OCI-LY7 (cell line): ENCODE measurements around the gene TNS3.

ENCODE experiments used
- EZH2phosphoT487 ChIP-seq: fragments of 200-600 bp; sonication (generic); IDR thresholded peaks from 2 replicates; pipeline ENCODE4 v1.6.1; 2018; ENCODE audit warnings: low read depth, borderline replicate concordance, mild to moderate bottlenecking, mixed run types, antibody characterized with exemption, low read length, moderate library complexity, mixed read lengths
- TF ChIP-seq, protein P1 (sequence below): fragments of 200-600 bp; sonication (generic); conservative IDR thresholded peaks from 2 replicates; pipeline ENCODE4 v1.5.1; 2014; ENCODE audit warnings: mild to moderate bottlenecking, antibody characterized with exemption, low read length, moderate library complexity, mixed read lengths

DNA sequence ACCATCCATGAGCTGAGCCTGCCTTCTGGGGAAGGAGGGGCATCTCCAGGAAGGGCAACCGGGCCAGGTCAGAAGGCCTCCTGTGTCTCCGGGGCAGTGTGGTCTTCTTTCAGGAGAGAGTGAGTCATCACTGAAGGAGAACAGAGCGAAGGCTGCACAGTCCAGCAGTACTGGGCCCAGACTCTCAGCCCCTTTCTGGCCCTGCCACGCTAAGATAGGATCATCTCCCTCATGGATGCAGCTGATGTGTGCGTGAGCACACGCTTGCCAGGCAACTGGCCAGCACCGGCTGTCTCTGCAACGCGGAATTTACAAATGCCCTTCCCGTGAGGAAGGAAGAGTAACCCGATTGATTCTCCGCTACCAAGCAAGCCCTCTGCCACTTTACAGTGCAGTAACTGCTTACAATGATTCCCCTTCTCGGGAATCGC lies 328.2 kb downstream of the TNS3 start:
- TF ChIP-seq, protein P1, sequence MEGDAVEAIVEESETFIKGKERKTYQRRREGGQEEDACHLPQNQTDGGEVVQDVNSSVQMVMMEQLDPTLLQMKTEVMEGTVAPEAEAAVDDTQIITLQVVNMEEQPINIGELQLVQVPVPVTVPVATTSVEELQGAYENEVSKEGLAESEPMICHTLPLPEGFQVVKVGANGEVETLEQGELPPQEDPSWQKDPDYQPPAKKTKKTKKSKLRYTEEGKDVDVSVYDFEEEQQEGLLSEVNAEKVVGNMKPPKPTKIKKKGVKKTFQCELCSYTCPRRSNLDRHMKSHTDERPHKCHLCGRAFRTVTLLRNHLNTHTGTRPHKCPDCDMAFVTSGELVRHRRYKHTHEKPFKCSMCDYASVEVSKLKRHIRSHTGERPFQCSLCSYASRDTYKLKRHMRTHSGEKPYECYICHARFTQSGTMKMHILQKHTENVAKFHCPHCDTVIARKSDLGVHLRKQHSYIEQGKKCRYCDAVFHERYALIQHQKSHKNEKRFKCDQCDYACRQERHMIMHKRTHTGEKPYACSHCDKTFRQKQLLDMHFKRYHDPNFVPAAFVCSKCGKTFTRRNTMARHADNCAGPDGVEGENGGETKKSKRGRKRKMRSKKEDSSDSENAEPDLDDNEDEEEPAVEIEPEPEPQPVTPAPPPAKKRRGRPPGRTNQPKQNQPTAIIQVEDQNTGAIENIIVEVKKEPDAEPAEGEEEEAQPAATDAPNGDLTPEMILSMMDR, result no peak
- TF ChIP-seq EZH2phosphoT487, result no peak
